ENCODE results near the gene PPP1R7.

- TF ChIP-seq, protein P1, sequence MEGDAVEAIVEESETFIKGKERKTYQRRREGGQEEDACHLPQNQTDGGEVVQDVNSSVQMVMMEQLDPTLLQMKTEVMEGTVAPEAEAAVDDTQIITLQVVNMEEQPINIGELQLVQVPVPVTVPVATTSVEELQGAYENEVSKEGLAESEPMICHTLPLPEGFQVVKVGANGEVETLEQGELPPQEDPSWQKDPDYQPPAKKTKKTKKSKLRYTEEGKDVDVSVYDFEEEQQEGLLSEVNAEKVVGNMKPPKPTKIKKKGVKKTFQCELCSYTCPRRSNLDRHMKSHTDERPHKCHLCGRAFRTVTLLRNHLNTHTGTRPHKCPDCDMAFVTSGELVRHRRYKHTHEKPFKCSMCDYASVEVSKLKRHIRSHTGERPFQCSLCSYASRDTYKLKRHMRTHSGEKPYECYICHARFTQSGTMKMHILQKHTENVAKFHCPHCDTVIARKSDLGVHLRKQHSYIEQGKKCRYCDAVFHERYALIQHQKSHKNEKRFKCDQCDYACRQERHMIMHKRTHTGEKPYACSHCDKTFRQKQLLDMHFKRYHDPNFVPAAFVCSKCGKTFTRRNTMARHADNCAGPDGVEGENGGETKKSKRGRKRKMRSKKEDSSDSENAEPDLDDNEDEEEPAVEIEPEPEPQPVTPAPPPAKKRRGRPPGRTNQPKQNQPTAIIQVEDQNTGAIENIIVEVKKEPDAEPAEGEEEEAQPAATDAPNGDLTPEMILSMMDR (IDR thresholded peaks at IDR 0.05), result no peak
- TF ChIP-seq POLR2A (IDR thresholded peaks at IDR 0.05) (no peak), POLR2AphosphoS5 (IDR thresholded peaks at IDR 0.05) (no peak), EP300 (IDR thresholded peaks at IDR 0.05) (no peak)
These were observed 34.9 kb upstream of the PPP1R7 start for GRCh38 chr2:241115361-241115760.
